Measurements from ENCODE around the gene SLC35E1. TPM values are rescaled to one million over a fixed set of nuclear protein-coding genes. Genes with fewer than 3 reads are reported as not detected.

The SLC35E1 gene
- total RNA-seq, 1 donor from 2014 or later: 21.6 TPM

DNA sequence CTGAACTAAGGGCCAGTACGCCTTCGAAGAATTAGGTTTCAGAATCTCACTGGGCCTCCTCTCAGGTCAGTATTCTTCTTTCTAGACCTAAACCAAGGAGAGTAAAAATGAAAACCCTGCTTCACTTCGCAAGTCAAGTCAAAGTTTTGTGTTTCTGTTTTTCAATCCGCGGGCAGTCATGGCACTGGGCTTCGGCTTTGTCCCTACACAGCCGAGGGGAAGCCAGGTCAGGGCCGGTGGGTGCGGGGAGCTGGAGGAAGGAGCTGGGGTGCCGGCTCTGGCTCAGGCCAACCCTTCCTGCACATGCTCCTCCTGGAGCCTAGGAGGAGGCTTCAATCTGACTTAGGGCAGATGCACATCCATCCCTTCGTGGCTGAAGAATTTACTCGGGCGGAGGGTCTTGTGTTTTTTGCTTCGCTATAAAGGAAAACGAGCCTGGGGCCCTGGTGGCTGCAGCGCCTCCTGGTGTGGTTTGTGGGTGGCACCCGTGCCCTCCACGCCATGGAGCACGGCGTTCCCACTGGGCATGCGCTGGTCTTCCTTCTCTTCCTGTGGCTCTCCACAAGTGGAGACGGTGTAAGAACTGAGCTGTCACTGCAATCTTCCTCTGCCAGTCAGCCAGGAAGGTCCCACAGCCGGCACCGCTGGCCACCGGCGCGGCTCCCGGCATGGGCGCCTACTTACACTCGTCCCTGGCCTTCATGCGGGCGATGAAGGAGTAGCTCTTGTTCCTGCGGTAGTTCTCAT is 53.6 kb downstream of the SLC35E1 start:
- Histone ChIP-seq H3K4me3 (no peak overlapping the region), H3K27me3 (no peaks in the 10 kb centered on the region), H3K9me3 (no peaks in the 10 kb centered on the region), H3K27ac (no peak overlapping the region), H3K4me1 (no peaks in the 10 kb centered on the region), H3K36me3 (peaks cover 0 to 69% of the 10 kb centered on the region in 2 donors)
- DNase-seq (ENCODE audit: extremely low spot score in 2 of 2): no peak
- TF ChIP-seq POLR2A (IDR thresholded peaks at IDR 0.05) (no peak), POLR2AphosphoS5 (IDR thresholded peaks at IDR 0.05; ENCODE audit: insufficient read depth in 1 of 2, low read depth in 1 of 2) (no peak)
- TF ChIP-seq, protein P1, sequence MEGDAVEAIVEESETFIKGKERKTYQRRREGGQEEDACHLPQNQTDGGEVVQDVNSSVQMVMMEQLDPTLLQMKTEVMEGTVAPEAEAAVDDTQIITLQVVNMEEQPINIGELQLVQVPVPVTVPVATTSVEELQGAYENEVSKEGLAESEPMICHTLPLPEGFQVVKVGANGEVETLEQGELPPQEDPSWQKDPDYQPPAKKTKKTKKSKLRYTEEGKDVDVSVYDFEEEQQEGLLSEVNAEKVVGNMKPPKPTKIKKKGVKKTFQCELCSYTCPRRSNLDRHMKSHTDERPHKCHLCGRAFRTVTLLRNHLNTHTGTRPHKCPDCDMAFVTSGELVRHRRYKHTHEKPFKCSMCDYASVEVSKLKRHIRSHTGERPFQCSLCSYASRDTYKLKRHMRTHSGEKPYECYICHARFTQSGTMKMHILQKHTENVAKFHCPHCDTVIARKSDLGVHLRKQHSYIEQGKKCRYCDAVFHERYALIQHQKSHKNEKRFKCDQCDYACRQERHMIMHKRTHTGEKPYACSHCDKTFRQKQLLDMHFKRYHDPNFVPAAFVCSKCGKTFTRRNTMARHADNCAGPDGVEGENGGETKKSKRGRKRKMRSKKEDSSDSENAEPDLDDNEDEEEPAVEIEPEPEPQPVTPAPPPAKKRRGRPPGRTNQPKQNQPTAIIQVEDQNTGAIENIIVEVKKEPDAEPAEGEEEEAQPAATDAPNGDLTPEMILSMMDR (IDR thresholded peaks at IDR 0.05): no peak
- intact Hi-C loops (cut with DNase I): no loop called here

DNA sequence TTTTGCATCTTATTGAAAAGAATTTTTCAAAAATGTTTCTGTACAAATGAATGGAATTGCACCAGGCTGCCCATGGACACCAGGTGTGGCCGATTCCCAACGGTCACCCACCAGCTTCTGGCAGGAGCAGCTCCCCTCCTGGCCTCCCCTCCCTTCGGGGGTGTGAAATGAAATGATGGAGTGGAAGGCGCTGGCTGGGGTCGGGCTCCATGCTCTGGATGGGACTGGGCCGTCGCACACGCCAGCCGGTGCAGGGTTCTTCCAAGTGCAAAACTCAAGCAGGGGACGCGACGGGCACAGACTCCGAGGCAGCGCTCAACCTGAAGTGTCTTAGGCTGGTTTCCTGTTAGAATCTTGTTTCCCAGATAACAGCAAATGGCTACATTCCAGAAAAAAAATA is 54.2 kb downstream of the SLC35E1 start:
- TF ChIP-seq POLR2A (IDR thresholded peaks at IDR 0.05): no peak
- TF ChIP-seq, protein P1 (IDR thresholded peaks at IDR 0.05): no peak
- no peak for TF ChIP-seq POLR2AphosphoS5 (IDR thresholded peaks at IDR 0.05; ENCODE audit: insufficient read depth in 1 of 2, low read depth in 1 of 2)
- no peaks in the 10 kb centered on the region for H3K9me3 ChIP-seq
- no peak overlapping the region for H3K4me3 ChIP-seq
- peaks cover 0 to 69% of the 10 kb centered on the region in 2 donors for H3K36me3 ChIP-seq
- no peak for DNase-seq (ENCODE audit: extremely low spot score in 2 of 2)
- no peak overlapping the region for H3K27ac ChIP-seq
- H3K4me1 ChIP-seq: no peaks in the 10 kb centered on the region
- intact Hi-C loops (cut with DNase I): no loop called here
- H3K27me3 ChIP-seq: no peaks in the 10 kb centered on the region

DNA sequence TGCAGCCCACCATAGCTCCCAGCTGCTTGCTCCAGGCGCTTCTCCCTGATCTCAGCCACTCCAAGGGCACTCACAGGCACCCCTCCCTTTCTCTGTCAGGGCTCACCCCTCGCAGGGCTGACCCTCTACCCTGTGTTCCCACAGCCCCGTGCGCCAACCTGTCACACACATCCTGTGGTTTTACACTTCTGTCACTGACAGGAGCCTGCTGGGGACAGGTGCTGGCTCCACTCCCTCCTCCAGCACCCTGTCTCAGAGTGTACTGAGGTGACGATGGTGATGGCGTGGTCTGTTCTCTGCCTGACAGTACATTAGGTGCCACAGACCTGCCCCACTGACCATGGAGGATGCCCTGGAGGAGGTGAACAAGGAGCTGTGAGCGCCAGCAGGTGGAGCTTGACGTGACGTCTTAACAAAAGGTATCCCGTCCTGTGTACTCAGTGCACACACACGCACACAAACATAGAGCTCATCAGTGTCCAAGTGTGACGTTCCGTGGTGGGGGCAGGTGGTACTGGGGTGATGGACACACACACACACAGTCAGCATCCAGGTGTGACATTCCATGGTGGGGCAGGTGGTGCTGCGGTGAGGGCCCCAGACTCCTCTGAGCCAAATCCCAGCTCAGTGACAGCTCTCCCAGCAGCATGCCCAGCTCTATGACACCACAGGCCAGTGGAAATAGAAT is 55.1 kb downstream of the SLC35E1 start:
- no peak for DNase-seq (ENCODE audit: extremely low spot score in 2 of 2)
- intact Hi-C loops (cut with DNase I): no loop called here
- H3K27ac ChIP-seq: no peak overlapping the region
- no peaks in the 10 kb centered on the region for H3K27me3 ChIP-seq
- no peaks in the 10 kb centered on the region for H3K9me3 ChIP-seq
- peaks cover 0 to 64% of the 10 kb centered on the region in 2 donors for H3K36me3 ChIP-seq
- no peak for TF ChIP-seq POLR2AphosphoS5 (IDR thresholded peaks at IDR 0.05; ENCODE audit: insufficient read depth in 1 of 2, low read depth in 1 of 2)
- no peak for TF ChIP-seq POLR2A (IDR thresholded peaks at IDR 0.05)
- TF ChIP-seq, protein P1 (IDR thresholded peaks at IDR 0.05): no peak
- H3K4me1 ChIP-seq: no peaks in the 10 kb centered on the region
- H3K4me3 ChIP-seq: no peak overlapping the region

DNA sequence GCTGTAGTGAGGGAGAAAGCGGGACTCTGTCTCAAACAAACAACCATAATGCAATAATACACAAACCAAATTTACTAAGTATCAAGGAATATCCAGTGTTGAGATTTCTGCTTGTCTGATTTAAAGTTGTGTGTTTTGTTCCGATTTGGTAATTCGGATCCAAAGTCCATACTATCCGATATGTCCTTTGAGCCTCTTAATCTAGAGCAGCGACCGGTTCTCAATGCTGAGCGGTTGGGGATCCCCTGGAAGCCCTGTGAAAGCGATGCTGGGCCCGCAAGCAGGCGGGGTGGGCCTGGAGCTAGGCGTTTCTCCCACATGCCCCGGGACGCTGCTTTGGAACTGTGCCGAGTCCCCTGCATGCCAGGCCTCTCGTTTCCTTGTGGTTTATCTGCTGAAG is 55.8 kb downstream of the SLC35E1 start:
- intact Hi-C loops (cut with DNase I): no loop called here
- H3K36me3 ChIP-seq: peaks cover 0 to 63% of the 10 kb centered on the region in 2 donors

More for the DNA sequence above, 55.8 kb downstream of the SLC35E1 start:
- Histone ChIP-seq H3K4me1 (no peaks in the 10 kb centered on the region), H3K4me3 (no peak overlapping the region), H3K27me3 (no peaks in the 10 kb centered on the region), H3K27ac (no peak overlapping the region), H3K9me3 (no peaks in the 10 kb centered on the region)
- no peak for DNase-seq (ENCODE audit: extremely low spot score in 2 of 2)
- TF ChIP-seq POLR2A (IDR thresholded peaks at IDR 0.05) (no peak), POLR2AphosphoS5 (IDR thresholded peaks at IDR 0.05; ENCODE audit: insufficient read depth in 1 of 2, low read depth in 1 of 2) (no peak)
- TF ChIP-seq, protein P1 (IDR thresholded peaks at IDR 0.05): no peak

All from vagina (tissue), 2 donors.